ENCODE data around the gene C2orf49.

The C2orf49 gene

DNA sequence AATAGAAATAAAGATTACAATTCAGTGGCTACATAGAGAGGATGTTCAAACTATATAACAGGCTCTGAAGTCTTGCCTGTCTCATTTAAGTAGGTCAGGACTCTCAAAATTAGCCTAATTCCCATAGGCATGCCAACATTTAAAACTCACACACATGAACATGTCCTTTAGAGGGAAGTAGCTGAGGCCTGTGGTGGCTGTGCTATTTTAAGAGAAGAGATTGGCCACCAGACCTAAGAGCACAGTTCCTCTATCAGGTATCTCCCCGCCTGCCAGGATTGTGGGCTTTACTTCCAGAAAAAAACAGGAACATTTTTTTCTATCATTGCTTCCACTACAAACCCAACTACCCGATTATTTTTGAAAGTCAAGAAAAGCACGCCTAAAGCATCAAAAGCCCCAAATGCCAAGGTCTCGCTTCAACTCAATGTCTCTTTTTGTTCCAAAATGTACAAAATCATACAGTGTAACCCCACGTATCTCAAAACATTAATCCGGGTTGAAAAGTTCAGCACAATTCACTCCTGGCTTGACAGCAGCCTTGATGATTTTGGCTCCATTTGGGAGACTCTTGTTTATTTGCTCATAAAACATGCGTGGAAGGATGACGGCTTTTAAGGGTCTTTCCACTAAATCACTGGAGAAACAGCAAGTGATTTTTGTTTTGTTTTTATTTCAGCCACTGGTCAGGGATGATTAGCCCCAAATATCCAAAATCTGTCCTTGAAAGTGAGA, 46.3 kb downstream of the C2orf49 start:
- no peak for DNase-seq (ENCODE audit: low read depth in 2 of 2)

DNA sequence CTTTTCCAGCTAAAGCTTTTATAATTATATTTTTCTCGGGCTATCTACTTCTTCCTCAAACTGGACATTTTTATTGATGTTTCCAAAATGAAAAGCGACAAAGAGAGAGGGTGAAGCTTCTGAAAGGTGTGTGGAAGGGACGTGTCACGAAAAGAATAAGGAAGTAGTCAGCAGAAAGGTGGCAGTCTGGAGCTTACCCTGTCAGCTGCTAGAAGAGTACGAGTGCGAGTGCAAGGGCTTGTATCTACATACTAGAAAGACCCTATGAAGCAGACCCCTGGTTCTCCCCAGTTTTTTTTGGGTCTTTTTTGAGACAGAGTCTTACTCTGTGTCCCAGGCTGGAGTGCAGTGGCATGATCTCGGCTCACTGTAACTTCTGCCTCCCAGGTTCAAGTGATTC, 46.9 kb downstream of the C2orf49 start:
- DNase-seq (ENCODE audit: low read depth in 2 of 2) = no peak

DNA sequence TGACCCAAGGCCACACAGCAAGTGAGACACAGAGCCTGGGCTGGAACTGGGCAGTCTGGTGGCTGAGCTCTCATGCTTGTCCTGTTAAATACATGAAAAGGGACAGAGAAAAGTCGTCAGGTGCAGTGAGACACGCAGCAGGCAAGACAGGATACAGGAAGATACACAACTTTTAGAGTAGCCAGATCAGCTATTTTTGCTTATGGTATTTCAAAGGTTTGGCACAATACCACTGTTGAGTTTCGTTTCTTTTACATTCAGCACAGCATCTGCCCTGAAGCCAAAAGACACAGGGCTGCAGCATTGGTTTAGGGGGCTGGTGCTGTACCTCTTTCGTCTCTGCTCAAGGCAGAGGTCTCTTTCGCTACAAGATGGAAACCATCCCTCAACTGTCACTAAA, 47.5 kb downstream of the C2orf49 start:
- DNase-seq (ENCODE audit: low read depth in 2 of 2) = no peak

DNA sequence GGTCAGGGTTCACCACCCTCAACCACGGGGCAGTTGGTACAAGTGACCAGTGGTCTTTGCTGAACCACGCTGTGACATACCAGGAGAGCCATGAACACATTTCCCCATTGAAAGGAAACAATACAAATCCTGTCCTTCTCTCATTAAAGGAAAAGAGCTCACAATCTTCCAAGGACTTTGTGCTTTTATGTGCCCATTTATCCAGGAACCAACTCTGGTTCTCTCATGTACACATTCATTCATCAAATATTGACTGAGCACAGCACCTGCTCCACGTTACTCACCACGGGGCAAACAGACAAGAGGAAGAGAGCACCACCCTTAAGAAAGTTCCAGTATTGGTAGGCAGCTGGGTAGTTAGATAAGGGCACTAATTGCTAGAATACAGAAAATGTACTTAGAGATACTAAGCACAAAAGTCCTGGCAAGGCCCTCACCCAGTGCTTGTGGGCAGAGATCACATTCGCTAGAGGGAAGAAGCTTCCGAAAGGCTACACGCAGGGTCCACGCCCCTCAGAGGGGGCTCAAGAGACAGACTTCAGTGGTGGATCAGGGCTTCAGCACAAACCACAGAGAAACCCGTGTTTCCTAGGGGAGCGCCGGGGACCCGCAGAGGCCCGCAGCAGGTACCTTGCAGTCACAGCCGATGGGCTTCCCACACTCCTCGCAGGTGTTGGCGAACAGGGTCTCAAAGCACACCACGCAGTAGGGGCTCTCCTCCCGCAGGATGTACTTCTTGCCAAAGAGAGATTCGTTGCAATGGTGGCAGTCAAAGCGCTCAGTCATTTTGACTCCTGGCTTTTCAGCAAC, 48.6 kb downstream of the C2orf49 start:
- DNase-seq (ENCODE audit: low read depth in 2 of 2) = no peak

DNA sequence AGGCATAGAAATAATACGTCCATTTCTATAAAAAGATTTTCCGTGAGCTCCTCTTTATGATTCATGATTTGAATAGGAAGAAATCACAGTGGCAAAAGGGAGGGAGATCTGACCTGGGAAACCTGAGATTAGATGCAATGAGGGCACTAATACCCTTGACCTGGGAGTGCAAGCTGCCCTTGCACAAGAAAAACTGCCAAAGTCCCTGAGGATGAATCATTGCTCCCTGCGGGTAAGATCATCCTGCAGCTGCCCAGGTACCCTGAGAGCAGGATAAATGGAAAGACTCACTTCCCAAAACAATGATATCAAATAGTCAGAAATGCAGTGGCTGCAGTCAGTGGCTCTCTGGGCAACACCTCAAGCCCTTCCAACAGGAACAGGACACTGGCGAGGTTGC, 49.9 kb downstream of the C2orf49 start:
- no peak for DNase-seq (ENCODE audit: low read depth in 2 of 2)

DNA sequence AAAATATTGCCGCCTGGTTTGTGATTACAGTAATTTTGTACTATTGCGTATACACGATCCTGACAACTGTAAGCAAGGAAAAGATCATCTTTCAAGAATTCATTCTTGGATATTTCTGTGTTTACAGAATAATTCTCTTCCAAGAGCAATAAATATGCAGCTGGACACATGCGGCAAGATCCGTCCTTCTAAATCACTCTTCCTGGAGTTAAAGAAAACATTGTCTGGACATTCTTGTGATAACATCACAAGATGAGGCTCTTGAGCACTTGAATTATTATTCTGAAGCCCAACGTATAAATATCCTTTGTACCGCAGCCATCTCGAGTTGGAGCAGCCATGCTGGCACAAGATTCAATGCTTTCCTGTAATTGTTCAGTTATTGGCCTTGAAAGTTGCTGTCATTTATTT, 51.6 kb downstream of the C2orf49 start:
- DNase-seq (ENCODE audit: low read depth in 2 of 2) = no peak

DNA sequence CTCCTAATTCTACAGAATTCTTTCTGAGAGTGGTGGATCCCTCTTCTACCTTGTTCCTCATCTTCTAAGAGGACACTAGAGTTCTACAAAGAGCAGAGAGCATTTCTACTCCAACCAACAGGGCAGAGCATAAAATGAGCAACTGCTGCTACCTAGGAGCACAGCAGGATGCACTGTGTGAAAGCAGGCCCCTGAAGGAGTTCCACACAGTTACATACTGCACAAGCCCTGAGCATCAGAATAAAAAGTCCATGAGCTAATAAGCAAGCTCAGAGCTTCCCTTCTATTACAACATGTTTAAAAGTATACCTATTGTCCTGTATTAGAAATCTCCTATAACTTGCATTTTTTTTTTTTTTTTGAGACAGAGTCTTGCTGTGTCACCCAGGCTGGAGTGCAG, 53.1 kb downstream of the C2orf49 start:
- no peak for DNase-seq (ENCODE audit: low read depth in 2 of 2)

DNA sequence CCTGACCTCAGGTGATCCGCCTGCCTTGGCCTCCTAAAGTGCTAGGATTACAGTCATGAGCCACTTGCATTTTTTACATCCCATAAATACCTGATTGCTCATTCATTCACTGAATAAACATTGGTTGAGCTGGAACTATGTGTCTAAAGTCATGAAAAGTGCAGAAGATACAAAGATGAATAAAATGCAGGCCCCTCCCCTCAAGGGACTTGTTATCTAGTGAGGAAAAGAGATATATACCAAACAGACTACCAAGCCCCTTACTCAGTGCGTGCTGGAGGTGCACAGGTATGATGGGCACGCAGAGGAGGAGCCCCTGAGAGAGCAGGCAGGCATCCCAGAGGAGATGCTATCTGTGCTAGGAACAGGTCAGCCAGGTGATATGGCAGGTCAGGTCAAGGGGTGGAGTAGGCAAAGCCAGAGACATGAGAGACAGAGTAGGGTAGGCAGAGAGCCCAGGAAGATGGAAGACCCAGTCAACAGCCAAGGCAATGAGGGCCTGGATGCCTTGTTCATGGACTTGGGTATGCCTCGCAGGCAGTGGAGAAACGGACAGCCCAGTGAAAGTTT, 53.8 kb downstream of the C2orf49 start:
- DNase-seq (ENCODE audit: low read depth in 2 of 2) = no peak

DNA sequence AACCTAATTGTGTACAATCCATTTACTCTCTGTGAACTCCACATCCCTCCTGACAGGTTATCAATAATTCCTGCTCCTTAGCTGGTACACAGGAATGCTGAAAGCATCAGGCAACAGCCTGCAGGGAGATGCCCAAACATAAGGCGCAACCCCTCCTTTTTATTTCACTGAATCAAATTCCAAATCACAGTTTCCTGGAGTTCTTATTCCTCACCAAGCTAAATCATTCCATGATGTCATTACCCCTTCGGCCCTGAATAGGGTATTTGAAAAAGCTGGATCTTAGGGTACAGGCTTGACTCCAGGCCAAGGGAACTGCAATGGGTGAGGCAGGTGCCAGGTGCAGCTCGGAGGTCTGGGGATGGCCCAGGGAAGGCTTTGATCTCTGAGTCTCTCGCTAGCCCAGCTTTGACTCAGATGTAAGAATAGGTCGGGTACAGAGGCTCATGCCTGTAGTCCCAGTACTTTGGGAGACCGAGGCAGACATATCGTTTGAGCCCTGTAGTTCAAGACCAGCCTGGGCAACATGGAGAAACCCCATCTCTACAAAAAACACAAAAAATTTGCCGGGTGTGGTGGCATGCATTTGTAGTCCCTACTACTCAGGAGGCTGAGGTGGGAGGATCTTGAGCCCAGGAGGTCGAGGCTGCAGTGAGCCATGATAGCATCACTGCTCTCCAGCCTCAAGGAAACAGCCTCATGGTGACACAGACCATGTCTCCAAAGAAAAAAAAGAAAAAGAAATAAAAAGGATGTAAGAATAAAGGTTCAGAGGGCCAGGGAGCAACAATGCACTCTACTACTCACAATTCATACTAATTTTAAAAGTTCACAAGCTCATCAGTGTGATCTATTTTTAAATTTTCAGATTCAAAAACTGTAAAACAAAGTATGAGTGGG, 54.7 kb downstream of the C2orf49 start:
- no peak for DNase-seq (ENCODE audit: low read depth in 2 of 2)

DNA sequence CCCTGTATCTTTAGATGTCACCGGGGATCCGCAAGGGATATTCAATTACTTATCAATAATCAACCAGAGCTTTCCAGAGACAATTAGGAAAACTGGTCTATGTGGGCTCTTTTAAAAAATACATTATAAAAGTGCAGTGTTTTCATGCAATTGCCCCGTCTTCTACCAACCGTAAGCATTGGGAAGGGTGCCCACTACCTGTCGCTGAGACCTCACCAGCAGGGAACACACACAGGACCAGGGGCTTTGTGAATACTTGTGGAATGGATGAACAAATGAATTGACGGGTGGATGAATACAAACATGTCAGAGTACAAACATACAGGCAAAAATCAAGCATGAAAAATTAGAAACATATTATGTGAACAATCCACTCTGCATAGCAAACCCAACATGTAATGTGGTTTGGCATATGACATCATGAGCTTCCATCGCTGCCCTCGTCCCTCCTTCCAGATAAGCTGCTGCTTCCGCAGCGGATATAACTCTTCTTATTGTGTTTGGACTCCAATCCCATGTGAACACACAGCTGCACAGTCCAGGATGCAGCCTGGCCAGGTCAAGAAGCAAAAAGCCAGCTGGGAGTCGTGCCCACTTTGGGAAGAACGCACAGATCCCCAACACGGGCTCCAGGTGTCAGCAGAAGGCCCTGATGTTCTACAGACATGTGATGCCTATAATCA, 56.2 kb downstream of the C2orf49 start:
- no peak for DNase-seq (ENCODE audit: low read depth in 2 of 2)

DNA sequence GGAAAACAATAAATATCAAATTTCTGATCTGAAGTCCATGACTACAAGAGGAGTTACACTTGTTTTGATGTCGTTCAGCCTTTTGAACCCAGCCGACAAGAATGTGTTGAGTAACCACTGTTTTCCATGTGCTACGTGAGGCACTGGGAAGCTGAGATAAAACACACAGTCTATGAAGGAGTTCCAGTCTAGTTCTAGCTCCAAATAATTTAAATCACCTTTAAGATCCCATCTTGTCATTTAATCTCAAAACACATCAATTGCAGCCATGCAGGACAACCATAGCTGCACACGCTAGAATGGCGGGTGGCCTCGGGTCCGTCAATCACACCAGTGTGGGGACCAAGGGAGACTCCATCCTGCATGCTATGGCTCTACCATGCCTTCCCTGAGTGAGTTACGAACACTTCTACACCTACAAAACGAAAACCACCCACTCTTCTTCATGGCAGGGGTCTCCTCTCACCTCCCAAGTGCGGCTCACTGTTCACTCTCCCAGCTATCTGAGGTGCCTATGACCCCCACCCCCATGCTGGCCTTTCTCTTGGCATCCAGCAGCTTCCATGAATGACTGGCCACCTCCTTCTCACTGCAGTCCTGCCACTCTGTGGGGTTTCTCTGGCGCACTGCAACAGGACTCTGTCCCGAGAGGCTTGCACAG, 57.7 kb downstream of the C2orf49 start:
- no peak for DNase-seq (ENCODE audit: low read depth in 2 of 2)

DNA sequence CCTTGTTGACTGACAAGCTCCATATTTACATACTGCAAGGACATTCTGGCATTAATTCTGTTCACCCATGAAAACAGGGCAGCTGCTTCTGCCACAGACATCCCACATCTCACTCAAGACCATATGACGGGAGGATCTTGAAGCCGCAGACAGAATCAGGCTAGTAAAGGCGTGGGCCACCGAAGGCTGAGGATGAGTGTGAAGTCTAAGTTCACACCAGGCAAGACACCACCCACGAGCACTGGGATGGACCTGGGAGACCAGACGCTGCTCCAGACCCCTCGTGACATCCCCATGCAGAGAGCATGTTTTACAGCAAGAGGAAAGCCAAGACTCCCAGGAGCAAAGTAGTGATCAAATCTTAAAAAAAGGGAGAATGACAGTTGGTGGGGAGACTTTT, 58.4 kb downstream of the C2orf49 start:
- no peak for DNase-seq (ENCODE audit: low read depth in 2 of 2)

DNA sequence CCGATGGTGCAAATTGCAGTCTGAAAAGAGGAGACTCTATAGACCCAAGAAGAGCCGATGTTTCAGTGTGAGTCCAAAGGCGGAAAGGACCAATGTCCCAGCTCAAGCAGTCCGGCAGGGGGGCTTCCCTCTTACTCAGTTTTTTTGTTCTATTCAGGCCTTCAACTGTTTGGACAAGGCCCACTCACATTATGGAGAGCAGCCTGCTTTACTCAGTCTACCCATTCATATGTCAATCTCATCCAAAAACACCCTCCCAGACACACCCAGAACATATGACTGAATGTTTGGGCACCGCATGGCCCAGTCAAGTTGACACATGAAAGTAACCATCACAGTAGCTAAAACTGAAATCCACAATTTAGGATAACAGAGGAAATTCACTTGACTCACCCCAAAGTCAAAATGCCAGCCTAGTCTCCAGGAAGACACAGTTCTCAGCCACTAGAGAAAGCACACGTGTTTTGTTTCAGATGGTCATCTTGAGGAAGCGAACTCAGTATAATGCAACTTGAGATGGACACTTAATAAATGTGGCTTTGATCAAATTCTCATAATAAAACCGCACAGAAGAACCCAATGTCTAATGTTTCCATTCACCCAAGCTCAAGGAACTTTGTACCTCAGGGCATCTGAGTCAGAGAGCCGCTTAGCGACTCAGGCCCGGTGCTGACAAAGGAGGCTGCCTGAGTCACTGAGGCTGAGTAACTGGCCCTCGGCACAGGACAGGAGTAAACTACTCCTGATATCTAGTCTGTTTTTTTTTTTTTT, 59.1 kb downstream of the C2orf49 start:
- peak; percentile 10 to 41 for DNase-seq (ENCODE audit: low read depth in 2 of 2)

DNA sequence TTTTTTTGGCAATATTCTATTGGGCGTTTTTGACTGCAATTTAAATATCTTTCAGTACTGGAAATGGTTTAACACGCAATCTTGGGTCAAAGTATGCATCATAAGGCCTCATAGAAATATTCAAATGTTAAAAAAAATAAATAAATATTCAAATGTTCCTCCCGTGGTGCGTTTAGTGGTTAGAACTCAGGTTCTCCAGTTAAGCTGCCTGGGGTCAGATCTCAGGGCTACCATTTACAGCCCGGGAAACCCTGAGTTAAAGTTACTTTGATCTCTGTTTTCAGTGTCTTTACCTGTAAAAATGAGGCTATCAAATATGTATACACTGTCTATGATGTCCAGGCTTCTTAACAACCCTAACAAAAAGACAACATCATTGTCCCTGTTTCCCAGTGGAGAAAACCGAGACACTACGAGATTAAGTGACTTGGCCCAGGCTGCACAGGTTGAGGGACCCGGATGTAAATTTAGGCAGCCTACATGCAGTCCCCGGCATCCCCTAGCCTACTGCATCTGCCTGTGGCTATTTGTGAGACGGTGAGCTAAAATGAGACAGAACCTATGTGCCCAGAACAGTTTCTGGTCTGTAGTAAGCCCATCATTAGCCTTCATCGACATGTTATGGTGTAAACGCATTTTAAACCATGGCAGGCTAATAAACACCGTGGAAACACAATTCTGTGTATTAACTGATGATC, 59.8 kb downstream of the C2orf49 start:
- DNase-seq (ENCODE audit: low read depth in 2 of 2) = no peak

DNA sequence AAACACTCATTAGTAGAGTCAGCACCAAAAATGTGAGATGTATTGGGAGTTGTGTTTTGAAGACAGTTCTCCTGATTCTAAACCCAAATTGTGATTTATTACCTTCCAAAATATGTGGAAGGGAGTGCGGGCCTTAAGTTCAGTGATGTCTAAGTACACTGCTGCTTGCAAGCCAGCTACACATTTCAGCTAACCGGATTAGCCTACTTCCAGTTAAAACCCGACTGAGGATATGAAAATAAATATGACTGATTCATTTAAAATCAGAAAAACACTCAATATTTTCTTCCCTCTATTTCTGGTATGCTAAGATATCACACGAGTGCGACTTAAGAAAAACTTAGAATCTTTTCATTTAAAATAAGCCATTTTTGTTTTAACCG, 60.6 kb downstream of the C2orf49 start:
- DNase-seq (ENCODE audit: low read depth in 2 of 2) = no peak

DNA sequence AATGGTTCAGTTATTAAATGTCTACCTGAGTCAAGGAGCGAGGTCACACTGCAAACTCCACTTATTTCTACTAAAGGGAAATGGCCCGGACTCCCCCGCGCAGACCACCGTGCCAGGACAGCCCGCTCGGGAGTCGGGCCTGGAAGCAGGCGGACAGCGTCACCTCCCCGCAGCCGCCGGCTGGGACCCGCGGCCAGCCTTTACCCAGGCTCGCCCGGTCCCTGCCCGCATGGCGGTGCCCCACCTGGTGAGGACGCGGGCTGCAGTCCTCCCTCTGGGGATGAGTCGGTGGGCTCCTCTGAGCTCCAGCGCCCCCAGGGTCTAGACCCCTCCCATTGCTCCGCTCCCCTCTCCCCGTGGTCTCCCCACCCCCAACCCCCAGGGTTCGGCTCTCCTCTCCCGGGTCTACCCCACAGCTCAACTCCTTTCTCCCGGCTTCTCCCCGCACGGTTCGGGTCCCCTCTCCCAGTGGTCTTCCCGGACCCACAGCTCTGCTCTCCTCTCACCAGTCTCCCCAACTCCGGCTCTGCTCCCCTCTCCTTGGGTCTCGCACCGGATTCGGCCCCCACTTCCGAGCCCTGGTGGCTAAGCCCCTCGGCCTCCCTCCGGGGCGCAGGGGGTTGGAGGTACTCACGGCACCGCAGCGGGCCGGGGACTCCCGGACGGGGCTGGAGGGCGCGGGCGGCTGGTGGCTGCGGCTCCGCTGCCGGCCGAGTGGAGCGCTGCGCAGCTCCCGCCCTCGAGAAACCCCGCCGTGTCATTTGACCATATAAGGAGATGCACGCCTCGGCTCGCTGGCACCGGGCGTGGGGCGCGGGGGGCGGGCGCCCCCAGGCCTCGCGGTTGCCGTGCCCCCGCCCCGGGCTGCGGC, 61.2 kb downstream of the C2orf49 start, which contains the start of gene FHL2:
TSS of gene FHL2 (minus strand) at position 716 of the 871 bp plus-strand sequence. CDS start 12,535 bp downstream, outside the sequence.
- peak; percentile 26 to 36 for DNase-seq (ENCODE audit: low read depth in 2 of 2)
